Measurements from ENCODE around the gene REN. TPM values are rescaled to one million over a fixed set of nuclear protein-coding genes. Genes with fewer than 3 reads are reported as not detected.

The REN gene
- polyA plus RNA-seq, 1 donor from 2014 or later = not detected

DNA sequence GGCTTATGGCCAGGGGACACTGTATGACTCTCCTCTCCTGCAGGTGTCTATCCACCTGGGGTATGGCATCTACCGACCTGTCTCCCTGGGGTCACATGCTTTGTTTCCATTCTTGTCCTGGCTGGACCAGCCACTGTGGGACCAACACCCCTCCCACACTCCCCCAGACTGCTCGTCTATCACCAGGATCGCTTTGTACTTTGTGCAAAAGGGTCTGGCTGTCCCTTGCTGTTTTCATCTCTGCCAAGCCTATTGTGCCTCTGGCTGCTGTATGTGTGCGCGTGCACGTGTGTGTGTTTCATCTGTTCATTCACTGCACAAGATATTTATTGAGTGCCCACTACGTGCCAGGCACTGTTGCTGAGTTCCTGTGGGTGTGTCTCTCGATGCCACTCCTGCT, 39.8 kb downstream of the REN start:
- Histone ChIP-seq H3K4me3 (ENCODE audit: low read length) (no peak overlapping the region), H2AFZ (ENCODE audit: low read depth, low read length) (no peak overlapping the region), H3K79me2 (replicated peaks; ENCODE audit: insufficient read depth, low read length) (no peaks in the 10 kb centered on the region), H3K4me2 (ENCODE audit: low read length) (no peak overlapping the region), H3F3A (ENCODE audit: insufficient read depth, low read length, poor library complexity, severe bottlenecking) (no peaks in the 10 kb centered on the region), H3K9me3 (ENCODE audit: low read length) (no peaks in the 10 kb centered on the region), H3K36me3 (ENCODE audit: insufficient read depth, low read length) (no peaks in the 10 kb centered on the region), H3K9ac (ENCODE audit: low read length) (no peak overlapping the region), H3K9me2 (ENCODE audit: insufficient read depth, low read length) (no peaks in the 10 kb centered on the region), H3K27me3 (ENCODE audit: insufficient read depth, low read depth, low read length) (no peaks in the 10 kb centered on the region), H4K20me1 (ENCODE audit: insufficient read depth) (no peaks in the 10 kb centered on the region), H3K27ac (ENCODE audit: low read length) (no peak overlapping the region)
- TF ChIP-seq EZH2 (IDR thresholded peaks at IDR 0.05; ENCODE audit: borderline replicate concordance, insufficient read depth, low read length, poor library complexity, severe bottlenecking) = no peak
- no peak for TF ChIP-seq EP300 (conservative IDR thresholded peaks at IDR 0.05; ENCODE audit: poor library complexity, severe bottlenecking)
- TF ChIP-seq RAD21 (conservative IDR thresholded peaks at IDR 0.05) = no peak
- TF ChIP-seq, protein P1, sequence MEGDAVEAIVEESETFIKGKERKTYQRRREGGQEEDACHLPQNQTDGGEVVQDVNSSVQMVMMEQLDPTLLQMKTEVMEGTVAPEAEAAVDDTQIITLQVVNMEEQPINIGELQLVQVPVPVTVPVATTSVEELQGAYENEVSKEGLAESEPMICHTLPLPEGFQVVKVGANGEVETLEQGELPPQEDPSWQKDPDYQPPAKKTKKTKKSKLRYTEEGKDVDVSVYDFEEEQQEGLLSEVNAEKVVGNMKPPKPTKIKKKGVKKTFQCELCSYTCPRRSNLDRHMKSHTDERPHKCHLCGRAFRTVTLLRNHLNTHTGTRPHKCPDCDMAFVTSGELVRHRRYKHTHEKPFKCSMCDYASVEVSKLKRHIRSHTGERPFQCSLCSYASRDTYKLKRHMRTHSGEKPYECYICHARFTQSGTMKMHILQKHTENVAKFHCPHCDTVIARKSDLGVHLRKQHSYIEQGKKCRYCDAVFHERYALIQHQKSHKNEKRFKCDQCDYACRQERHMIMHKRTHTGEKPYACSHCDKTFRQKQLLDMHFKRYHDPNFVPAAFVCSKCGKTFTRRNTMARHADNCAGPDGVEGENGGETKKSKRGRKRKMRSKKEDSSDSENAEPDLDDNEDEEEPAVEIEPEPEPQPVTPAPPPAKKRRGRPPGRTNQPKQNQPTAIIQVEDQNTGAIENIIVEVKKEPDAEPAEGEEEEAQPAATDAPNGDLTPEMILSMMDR (IDR thresholded peaks at IDR 0.05; ENCODE audit: poor library complexity, severe bottlenecking) = no peak
- no peak for TF ChIP-seq MXI1 (conservative IDR thresholded peaks at IDR 0.05; ENCODE audit: poor library complexity, severe bottlenecking)
- no peak for TF ChIP-seq SMC3 (conservative IDR thresholded peaks at IDR 0.05; ENCODE audit: poor library complexity)
- TF ChIP-seq, protein P2, sequence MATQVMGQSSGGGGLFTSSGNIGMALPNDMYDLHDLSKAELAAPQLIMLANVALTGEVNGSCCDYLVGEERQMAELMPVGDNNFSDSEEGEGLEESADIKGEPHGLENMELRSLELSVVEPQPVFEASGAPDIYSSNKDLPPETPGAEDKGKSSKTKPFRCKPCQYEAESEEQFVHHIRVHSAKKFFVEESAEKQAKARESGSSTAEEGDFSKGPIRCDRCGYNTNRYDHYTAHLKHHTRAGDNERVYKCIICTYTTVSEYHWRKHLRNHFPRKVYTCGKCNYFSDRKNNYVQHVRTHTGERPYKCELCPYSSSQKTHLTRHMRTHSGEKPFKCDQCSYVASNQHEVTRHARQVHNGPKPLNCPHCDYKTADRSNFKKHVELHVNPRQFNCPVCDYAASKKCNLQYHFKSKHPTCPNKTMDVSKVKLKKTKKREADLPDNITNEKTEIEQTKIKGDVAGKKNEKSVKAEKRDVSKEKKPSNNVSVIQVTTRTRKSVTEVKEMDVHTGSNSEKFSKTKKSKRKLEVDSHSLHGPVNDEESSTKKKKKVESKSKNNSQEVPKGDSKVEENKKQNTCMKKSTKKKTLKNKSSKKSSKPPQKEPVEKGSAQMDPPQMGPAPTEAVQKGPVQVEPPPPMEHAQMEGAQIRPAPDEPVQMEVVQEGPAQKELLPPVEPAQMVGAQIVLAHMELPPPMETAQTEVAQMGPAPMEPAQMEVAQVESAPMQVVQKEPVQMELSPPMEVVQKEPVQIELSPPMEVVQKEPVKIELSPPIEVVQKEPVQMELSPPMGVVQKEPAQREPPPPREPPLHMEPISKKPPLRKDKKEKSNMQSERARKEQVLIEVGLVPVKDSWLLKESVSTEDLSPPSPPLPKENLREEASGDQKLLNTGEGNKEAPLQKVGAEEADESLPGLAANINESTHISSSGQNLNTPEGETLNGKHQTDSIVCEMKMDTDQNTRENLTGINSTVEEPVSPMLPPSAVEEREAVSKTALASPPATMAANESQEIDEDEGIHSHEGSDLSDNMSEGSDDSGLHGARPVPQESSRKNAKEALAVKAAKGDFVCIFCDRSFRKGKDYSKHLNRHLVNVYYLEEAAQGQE (IDR thresholded peaks at IDR 0.05; ENCODE audit: borderline replicate concordance) = no peak

DNA sequence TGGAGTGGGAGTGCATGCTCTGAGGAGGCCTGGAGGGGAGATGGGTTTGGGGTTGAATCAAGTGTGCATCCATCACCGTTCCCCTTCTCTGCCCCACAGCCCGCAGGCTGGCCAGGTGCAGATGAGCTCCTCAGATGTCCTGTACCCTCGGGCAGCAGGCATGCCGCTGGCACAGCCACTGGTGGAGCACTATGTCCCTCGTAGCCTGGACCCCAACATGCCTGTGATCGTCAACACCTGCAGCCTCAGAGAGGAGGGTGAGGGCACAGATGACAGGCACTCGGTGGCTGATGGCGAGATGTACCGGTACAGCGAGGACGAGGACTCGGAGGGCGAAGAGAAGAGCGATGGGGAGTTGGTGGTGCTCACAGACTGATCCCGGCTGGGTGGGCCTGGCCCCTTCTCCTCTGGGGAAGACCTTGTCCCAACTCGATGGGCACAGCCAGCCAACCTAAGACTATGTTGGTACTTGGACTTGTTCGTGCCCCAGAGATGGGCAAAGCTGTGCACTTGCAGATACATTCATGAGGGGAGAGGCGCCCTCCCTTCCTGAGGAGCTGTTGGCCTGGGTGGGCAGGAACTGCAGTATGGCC, 40.3 kb downstream of the REN start:
- Histone ChIP-seq H3K27ac (ENCODE audit: low read length) (no peak overlapping the region), H3K9me3 (ENCODE audit: low read length) (no peaks in the 10 kb centered on the region), H3K27me3 (ENCODE audit: insufficient read depth, low read depth, low read length) (no peaks in the 10 kb centered on the region), H2AFZ (ENCODE audit: low read depth, low read length) (no peak overlapping the region), H4K20me1 (ENCODE audit: insufficient read depth) (no peaks in the 10 kb centered on the region), H3F3A (ENCODE audit: insufficient read depth, low read length, poor library complexity, severe bottlenecking) (no peaks in the 10 kb centered on the region), H3K4me2 (ENCODE audit: low read length) (no peak overlapping the region), H3K9ac (ENCODE audit: low read length) (no peak overlapping the region), H3K4me3 (ENCODE audit: low read length) (no peak overlapping the region), H3K36me3 (ENCODE audit: insufficient read depth, low read length) (no peaks in the 10 kb centered on the region), H3K9me2 (ENCODE audit: insufficient read depth, low read length) (no peaks in the 10 kb centered on the region), H3K79me2 (replicated peaks; ENCODE audit: insufficient read depth, low read length) (no peaks in the 10 kb centered on the region)
- TF ChIP-seq MXI1 (conservative IDR thresholded peaks at IDR 0.05; ENCODE audit: poor library complexity, severe bottlenecking) (no peak), EZH2 (IDR thresholded peaks at IDR 0.05; ENCODE audit: borderline replicate concordance, insufficient read depth, low read length, poor library complexity, severe bottlenecking) (no peak), EP300 (conservative IDR thresholded peaks at IDR 0.05; ENCODE audit: poor library complexity, severe bottlenecking) (no peak), SMC3 (conservative IDR thresholded peaks at IDR 0.05; ENCODE audit: poor library complexity) (no peak), POLR2AphosphoS5 (IDR thresholded peaks at IDR 0.05) (no peak), RAD21 (conservative IDR thresholded peaks at IDR 0.05) (no peak), TAF1 (IDR thresholded peaks at IDR 0.05; ENCODE audit: low read depth) (no peak)
- TF ChIP-seq, protein P2 (IDR thresholded peaks at IDR 0.05; ENCODE audit: borderline replicate concordance) = no peak
- TF ChIP-seq, protein P1 (IDR thresholded peaks at IDR 0.05; ENCODE audit: poor library complexity, severe bottlenecking) = no peak

Measured in neural cell (in vitro differentiated cells).